NCI-H187 treated with DMSO at 0.1 percent for 48 hours (cell line): ENCODE results near the gene KSR1.
"Not testable (repeated sequence)": the region's sequence is repeated elsewhere in the genome, so short reads cannot be mapped to it uniquely, and the experiment has no call there.

Experiments used
- DNase-seq: peaks from one replicate; lab custom pipeline; 2025; lab: John Stamatoyannopoulos, UW

KSR1 gene

DNA sequence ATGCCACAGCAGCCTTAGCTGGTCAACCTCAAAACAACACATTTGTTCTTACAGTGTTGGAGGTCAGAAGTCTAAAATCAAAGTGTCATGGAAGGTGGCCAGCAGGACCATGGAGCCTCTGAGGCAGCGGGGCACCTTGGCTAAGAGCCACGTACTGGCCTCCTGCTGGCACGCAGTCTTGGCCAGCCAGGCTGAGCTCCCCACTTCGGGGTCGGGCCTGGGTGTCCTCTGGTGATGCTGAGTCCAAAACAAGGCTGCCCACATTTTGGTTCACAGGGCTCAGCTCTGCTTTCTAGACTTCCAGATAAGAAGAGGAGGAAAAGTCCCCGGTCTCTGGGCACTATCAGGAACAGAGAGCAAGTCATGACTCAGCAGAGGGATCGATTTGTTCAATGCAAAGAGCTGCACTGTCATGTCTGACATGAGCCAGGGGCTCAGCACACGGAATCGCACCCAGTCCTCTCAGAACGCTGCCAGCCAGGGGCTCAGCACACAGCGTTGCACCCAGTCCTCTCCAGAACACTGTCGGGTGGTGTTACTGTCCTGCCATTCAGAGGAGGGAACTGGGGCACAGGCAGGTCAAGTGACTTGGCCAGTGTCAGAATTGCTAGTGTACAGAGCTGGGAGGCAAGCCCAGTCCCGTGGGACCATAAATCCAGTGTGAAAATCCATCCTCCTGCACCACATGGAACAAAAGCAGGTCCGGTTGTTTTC, 177.2 kb downstream of the KSR1 start:
- no peak for DNase-seq

DNA sequence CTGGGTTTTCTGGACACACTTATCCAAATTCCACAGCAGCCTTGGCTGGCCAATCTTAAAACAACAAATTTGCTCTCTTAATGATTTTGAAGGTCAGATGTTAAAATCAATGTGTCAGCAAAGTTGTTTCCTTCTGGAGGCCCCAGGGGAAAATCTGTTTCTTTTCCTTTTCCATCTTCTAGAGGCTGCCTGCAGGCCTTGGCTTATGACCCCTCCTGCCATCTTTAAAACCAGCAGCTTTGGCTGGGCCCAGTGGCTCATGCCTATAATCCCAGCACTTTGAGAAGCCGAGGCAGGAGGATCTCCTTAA, 177.7 kb downstream of the KSR1 start:
- DNase-seq, result no peak

DNA sequence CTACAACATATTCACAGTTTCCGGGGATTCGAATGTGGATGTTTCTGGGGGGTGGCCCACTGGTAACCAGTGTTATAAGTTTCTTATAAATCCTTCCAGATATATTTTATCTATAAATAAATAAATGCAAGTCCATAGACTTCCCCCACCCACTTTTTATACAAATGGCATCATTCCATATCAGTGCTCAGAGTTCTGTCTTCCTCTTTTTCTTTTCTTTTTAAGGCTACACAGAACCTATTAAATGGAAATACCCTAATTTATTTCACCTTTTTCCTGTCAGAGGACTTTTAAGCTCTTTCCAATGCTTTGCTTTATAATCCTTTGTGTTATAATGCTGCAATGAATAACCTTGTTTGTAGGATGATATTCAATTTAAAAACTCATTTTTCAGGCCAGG, 178.5 kb downstream of the KSR1 start:
- DNase-seq, result no peak

DNA sequence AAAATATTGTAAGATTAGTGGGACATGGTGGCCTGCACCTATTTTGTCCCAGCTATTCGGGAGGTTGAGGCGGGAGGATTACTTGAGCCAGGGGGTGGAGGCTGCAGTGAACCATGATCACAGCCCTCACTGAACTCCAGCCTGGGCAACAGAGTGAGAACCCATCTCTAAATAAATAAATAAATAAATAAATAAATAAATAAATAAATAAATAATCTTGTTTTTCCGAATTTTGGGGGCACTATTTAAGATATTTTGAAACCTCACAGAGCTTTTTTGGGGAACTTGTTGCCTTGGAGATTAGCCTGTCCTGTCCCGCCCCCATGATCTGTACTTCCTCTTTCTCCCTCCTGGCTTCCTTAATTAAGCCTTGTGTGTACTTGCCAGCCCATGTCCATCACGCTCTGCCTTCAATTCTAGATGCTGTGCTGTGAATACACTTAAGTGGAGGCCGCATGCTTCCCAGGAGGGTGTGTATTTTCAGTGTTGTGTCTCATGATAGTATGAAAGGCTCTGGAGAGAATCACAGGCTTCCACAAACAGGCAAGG, 179.1 kb downstream of the KSR1 start:
- no peak for DNase-seq

DNA sequence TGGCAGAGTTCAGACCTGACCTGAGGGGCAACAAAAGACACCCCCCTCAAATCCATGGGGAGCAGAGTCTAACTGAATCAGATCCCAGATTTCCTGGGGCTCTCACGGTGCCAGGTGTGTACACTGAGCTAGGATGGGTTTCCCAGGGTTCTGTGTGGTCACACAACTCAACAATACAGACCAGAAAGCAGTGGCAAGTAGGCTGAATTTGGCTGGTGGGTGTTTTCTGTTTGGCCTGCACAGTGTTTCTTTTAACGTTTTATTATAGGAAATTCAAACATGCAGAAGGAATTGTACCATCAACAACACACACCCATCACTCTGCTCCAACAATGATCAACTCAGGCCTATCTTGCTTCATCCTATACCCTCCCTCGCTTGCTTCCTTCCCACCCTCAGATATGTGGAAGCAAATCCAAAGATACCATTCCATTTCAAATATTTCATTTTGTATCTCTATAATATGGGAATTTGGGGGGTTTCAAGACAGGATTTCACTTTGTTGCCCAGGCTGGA, 179.8 kb downstream of the KSR1 start:
- DNase-seq, result not testable (repeated sequence)

DNA sequence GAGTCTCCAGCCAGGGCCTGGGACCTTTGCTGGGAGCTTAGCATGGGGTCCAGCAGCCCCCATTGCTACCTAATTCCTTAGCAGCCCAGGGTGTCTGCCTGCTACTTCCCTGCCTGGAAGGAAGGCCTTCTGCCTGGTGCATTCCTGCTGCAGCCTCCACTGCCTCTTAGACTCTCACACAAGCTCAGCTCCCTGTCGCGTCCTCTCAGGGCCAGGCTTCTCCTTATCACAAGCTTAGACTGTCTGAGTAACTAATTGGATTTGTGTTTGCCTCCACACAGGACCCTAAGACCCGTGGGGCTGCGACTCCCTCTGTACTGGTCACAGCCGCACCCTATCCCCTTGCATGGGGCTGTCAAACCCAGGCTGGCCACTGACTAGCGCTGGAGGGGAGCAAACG, 181.6 kb downstream of the KSR1 start:
- not testable (repeated sequence) for DNase-seq

DNA sequence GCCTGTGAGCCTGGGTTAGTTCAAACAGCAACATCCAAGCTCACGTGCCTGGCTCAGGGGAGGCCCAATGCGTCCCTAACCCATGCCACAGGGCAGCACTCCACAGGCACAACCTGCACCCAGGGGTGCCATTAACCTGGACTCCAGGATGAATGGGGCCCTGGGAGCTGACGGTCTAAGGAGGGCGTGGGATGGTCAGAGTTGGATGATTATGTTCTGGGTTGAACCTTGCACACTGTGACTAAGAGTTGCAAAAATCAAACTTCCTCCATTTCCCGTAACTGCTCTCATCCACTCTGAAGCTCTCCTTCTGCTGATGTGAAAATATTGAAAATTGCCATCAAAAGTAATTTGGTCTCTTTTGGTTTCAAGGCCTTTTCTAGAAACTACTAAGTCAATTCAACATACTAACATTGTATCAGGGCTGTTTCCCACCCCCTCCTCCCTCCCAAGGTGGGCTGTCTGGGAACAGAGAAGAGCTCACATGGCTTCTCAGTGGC, 182.2 kb downstream of the KSR1 start:
- DNase-seq, result not testable (repeated sequence)

DNA sequence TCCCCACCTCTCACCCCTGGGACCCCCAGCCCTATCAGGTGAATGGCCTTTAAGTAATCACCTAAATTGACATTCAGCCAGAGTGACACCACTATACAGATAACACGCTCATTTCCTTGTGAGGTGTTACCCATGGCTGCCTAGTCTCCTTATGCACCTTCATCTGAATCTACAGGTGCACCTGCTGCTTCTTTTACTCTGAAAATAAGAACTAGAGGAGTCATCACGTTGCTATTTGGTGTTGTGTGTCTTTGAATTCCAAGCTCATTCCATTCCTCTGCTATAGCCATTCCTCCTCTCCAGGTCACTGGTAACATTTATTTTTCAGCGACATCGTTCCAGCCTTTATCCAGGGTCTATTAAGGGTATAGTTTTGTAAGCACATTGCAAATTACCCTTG, 184.5 kb downstream of the KSR1 start:
- DNase-seq, result no peak

DNA sequence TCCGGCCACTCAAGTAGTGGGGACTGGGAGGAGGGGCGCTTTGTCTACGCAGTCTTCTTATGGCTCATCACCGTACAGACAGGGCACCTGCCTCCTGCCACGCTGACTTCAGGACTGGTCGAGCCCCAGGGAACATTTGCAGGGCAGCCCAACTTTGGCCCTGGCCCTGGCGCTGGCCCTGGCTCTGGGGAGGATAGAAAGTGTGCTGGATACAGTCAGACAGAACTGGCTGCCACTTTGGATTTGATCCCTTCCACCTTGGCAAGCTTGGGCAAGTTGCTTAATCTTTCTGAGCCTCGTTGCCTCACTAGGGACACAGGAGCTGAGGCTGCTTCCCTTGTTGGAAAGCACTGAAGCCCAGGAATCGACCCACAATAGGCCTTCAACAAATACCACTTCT, 188.3 kb downstream of the KSR1 start:
- DNase-seq, result no peak

DNA sequence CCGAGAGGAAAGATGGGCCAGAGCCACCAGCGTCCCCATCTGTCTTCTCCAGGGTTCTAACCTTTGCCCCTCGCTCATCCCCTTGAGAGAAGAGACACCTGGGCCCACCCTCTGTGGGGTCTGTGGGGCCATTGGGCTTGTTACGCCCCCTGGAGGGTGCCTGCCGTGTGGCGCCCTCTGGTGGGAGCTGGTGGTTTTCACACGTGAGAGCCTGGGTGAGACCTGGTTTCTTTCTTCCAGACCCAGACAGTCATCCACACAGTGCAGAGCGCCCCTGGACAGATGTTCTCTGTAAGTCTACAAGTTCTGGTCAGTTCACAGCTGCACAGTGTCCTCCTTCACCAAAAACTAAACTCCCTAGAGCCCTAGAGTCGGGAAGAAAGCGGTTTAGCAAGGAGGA, 189.4 kb downstream of the KSR1 start:
- not testable (repeated sequence) for DNase-seq

DNA sequence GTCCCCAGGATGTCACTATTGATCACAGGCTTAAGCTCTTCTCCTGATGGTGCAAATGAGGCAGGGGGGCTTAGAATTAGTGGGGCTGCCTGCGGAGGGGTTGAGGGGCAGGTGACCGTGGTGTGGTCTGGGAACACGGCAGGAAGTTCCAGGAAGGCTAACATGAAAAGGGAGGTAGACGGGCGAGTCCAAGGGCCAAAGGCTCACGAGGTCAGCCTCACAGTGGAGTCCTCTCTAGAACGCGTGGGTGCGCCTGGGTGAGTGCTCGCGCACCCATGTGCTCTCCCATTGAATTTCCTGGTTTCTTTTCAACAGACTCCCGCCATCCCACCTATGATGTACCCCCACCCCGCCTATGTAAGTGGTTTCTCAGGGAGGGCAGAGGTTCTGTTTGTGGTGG, 190.0 kb downstream of the KSR1 start:
- no peak for DNase-seq

DNA sequence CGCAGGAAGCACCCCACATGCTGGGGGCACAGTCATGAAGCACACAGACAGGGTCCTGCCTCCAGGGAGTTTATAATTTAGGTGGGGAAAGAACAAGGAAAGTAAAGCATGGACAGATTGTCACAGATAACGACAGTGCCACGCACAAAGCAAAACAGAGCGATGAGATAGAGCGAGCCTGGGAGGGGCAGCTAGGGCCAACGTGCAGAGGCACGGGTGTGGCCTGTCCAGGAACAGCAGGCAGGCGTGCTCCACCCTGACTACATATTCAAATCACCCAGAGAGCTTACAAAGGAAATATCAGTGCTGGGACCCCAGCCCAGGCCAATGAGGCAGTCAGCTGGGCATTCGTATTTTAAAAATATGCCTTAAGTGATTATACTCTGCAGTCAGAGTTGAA, 191.5 kb downstream of the KSR1 start:
- no peak for DNase-seq

DNA sequence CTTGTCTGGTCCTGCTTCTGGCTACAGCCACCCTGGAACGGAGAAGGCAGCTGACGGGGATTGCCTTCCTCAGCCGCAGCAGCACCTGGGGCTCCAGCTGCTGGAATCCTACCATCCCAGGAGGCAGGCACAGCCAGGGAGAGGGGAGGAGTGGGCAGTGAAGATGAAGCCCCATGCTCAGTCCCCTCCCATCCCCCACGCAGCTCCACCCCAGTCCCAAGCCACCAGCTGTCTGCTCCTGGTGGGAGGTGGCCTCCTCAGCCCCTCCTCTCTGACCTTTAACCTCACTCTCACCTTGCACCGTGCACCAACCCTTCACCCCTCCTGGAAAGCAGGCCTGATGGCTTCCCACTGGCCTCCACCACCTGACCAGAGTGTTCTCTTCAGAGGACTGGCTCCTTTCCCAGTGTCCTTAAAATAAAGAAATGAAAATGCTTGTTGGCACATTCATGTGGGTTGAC, 192.9 kb downstream of the KSR1 start:
- DNase-seq, result not testable (repeated sequence)

DNA sequence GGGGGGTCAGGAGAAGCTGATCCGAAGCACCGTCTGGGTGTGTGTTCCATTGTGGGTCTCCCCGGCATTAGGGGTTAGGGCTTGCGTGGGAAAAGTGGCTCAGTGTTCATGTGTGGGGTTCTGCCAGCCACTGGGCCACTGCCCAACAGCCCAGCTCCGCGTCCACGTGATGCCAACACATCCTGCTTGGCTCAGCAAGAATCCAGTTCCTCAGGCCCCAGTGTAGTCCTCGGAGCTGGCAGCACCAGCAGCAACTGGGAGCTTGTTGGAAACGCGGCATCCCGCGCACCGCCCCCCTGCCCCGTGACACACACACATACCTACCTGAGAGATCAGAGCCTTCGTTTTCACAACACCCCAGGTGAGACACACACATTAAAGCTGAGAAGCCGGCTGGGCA, 193.7 kb downstream of the KSR1 start:
- no peak for DNase-seq

DNA sequence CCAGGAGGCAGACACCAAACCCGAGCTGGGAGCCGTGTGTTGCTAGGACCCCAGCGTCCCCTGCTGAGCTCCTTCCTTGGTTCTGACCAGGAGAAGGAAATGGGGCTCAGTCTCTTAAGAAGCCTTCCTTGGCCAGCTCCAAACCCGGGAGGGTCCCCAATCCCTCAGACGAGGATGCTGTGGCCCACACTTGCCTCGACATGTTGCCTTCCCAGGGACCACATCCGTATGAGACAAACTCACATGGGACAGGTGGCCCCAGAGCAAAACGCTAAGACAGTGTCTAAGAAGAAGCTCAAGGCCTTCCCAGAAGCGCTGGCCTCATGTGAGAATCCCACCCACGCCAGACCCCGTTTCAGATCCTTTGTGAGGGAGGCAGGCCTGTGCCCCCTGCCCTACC, 194.6 kb downstream of the KSR1 start:
- no peak for DNase-seq

DNA sequence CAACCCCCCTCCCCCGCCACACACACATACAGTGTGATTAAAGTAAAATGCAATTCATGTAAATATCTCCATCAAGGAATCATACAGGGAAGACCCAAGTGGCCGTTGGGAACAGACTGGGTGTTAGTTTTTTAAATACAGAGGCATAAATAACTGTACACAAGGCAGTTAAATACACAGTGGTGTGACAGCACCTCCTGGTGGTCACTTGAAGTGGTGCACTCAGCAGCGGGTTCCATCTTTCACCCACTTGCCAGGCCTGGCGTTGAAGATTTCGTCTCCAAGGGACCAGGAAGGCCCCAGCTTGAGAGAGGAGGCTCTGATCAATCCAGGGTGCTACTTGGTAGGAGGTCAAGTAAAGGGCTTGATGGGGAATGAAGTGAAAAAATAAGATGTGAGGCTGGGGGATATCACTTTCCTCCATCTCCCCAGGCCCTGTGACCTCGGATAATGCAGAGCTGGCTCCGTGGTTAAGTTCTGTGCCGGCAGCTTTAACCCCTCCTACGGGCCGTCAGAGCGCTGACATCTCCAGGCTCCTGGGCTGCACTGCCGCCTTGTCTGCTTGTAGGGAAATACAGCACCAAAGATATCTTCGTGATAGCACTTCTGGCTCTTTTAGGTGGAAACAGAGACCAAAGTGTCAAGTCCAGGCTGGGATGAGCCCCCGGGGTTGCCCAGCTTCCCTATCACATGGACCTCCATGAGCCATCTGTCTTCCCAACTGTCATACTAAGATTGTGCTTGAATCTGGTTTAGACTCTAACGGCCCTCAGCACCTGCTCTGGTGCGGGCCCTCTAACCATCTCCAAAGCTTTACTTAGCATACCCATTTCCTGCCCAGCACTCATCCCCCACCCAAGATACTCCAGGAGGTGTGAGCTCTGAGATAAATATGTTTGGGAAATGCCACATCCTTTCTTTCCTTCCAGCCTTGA, 195.4 kb downstream of the KSR1 start:
- DNase-seq, result no peak

DNA sequence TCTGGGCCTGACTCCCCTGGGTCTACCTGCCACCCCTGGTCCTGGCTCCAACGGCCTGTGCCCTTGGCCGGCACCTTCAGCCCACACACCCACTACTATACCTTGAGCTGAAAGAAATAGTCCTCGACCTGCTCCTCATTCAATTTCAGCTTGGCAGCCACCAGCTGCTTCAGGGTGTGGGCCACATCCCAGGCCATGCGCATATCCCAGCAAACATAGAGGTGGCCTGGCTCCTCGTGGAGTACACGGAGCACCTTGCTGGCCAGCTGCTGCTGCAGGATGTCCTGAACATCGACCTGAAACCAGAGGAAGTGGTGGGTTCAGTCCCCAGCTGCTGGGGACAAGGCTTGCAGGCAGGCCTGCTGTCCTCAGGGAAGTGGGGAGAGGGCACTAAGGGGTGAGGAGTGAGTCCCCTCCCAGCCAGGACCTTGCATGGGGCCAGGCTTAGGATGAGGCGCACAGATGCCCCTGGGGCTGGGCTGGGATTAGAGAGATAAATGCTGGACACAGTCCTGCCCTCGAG, 197.3 kb downstream of the KSR1 start:
- not testable (repeated sequence) for DNase-seq

DNA sequence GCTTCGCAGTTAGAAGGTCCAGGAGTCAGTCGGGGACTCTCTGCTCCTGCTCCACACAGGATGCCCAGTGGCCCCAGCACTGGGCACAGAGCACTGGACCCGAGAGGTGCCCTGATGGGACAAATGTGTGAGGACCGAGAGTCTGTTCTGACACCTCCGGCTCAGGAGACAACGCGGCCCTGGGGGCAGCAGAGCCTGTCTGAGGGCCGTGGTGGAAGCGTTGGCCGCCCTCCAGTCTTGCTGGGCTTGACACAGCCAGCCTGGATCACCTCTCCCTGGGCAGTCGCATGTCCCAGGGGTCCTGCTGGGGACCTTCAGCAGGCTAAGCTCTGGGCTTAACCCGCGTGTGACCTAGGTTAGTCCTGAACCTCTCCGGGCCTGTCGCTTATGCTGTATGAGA, 197.9 kb downstream of the KSR1 start:
- no peak for DNase-seq

DNA sequence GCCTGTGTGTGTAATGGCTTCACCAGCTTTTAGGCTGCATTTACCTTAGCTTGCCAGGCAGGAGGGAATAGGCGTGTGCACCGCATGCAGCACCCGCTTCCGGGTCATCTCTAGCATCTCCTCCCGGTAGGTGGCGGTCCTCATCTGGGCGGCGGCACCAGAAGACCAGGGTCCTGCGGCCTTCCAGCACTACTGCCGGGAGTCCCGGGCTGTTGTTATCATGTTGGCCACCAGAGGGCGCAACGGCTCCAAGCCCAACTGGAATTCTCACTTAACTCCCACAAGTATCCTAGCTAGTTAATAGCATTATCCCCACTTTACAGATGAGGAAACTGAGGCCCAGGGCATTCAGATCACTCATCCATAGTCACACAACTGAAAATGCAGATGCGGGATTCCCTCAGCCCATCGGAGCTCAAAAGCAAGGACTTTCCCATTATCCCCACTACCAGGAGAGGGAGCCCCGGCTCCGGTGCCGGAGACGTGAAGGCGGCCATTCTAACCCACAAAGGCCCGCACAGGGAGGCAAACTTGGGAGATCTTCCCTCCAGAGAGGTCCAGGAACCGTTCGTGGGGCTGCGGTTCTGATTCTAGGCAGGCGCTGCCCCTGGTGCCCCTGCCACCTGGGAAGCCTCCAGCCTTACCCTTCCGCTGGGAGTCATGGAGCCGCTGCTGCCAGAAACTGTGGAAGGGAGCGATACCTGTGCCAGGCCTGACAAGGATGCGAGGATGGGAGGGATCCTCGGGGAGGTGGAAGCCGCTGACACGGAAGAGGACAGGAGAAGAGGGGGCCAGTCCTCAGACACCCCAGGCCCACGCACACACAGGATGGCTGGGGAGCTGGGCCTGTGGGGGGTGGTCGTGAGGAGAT, 198.6 kb downstream of the KSR1 start:
- no peak for DNase-seq

DNA sequence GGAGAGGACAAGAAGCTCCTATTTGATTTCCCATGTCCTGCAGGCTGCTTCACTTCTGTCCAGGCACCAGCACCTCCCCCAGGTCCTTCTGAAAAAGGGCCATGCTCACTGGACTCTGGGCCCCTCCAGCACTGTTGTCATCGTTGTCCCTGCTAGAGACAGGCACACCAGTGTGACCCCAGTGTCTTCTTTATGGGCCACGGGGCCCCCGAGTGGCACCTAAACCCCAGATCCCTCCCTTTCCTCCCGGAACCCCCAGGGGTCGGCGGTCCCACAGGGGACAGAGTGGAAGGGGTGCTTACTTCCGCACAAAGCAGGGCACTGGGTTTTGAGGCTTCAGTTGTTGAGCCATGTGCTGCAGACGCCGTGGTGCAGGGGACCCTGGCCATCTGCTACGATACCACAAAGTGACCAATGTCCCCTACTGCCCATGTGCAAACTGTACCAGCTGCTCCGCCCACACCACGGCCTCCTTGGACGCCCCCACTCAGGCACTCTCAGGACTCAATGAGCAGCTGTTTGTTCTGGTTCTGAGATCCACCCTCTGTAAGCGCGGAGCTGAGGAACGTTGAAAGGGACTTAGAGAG, 199.4 kb downstream of the KSR1 start:
- DNase-seq, result not testable (repeated sequence)

DNA sequence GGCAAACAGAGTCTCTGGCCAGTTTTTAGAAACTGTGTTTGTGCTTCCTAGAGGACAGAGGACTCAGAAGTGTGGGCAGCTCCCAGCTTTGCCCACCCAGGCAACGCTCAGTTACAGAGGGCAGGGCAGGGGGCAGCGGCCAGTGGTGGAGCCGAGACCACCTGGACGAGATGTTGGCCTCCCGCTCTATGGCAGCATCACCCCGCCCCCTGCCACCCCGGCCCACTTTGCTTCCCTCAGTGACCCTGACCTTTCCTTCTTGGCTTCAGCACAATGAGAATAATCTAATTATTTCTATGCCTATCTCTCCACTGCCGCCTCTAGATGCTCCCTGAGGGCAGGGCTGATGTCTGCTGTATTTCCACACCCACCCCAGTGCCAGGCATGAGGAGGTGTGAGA, 200.4 kb downstream of the KSR1 start:
- not testable (repeated sequence) for DNase-seq
